Hepatocyte (in vitro differentiated cells): ENCODE measurements around the gene SERP2. TPM values are rescaled to one million over a fixed set of nuclear protein-coding genes. Genes with fewer than 3 reads are reported as not detected.

Experiments
- DNase-seq: peaks from one replicate; pipeline ENCODE4 v3.0.0-alpha.2; 2016; ENCODE audit warnings: low spot score
- H2AFZ ChIP-seq: fragments of 200-600 bp; sonication (generic); 2 replicates; pipeline ENCODE4 v1.6.0; 2016; ENCODE audit warnings: antibody characterized with exemption, mild to moderate bottlenecking
- H3K27ac ChIP-seq: fragments of 200-600 bp; sonication (generic); 2 replicates; pipeline ENCODE4 v1.5.1; 2016; ENCODE audit warnings: mild to moderate bottlenecking
- H3K27me3 ChIP-seq: fragments of 200-600 bp; sonication (generic); 2 replicates; pipeline ENCODE4 v1.6.1; 2016
- H3K36me3 ChIP-seq: fragments of 200-600 bp; sonication (generic); replicated peaks from 2 replicates; pipeline ENCODE4 v1.5.1; 2016; ENCODE audit warnings: low read depth; ENCODE audit not compliant: insufficient read depth
- H3K4me1 ChIP-seq: fragments of 200-600 bp; sonication (generic); 2 replicates; pipeline ENCODE4 v1.5.1; 2016; ENCODE audit warnings: mild to moderate bottlenecking, moderate library complexity; ENCODE audit not compliant: insufficient read depth
- H3K4me2 ChIP-seq: fragments of 200-600 bp; sonication (generic); 2 replicates; pipeline ENCODE4 v1.6.0; 2016
- H3K4me3 ChIP-seq: fragments of 200-600 bp; sonication (generic); 2 replicates; pipeline ENCODE4 v1.5.1; 2016; ENCODE audit warnings: mild to moderate bottlenecking
- H3K79me2 ChIP-seq: fragments of 200-600 bp; sonication (generic); 2 replicates; pipeline ENCODE4 v1.6.0; 2017; ENCODE audit warnings: mild to moderate bottlenecking
- H3K9me2 ChIP-seq: fragments of 200-600 bp; sonication (generic); replicated peaks from 2 replicates; pipeline ENCODE4 v1.6.0; 2017; ENCODE audit warnings: mild to moderate bottlenecking; ENCODE audit not compliant: insufficient read depth
- H3K9me3 ChIP-seq: fragments of 200-600 bp; sonication (generic); 2 replicates; pipeline ENCODE4 v1.5.1; 2016; ENCODE audit warnings: low read depth, mild to moderate bottlenecking
- H4K20me1 ChIP-seq: fragments of 200-600 bp; sonication (generic); 2 replicates; pipeline ENCODE4 v1.6.0; 2016; ENCODE audit warnings: mild to moderate bottlenecking; ENCODE audit not compliant: insufficient read depth, poor library complexity, severe bottlenecking
- CTCF ChIP-seq: fragments of 200-600 bp; sonication (generic); IDR thresholded peaks from 2 replicates; pipeline ENCODE4 v1.5.1; 2016; ENCODE audit warnings: antibody characterized with exemption, mild to moderate bottlenecking; ENCODE audit not compliant: poor library complexity
- EZH2 ChIP-seq: fragments of 200-600 bp; sonication (generic); IDR thresholded peaks from 2 replicates; pipeline ENCODE4 v1.6.1; 2016; ENCODE audit warnings: antibody characterized with exemption, mild to moderate bottlenecking, borderline replicate concordance
- EZH2phosphoT487 ChIP-seq: fragments of 200-600 bp; sonication (generic); IDR thresholded peaks from one replicate; pipeline ENCODE4 v1.6.1; 2018; ENCODE audit warnings: antibody characterized with exemption, mild to moderate bottlenecking, low read depth, moderate library complexity; ENCODE audit not compliant: unreplicated experiment, severe bottlenecking
- WGBS: methylation state at CpG from one replicate; pipeline ENCODE4 v1.1.6; 2016; ENCODE audit warnings: low lambda C conversion rate; ENCODE audit errors: missing lambda C conversion rate; 5-methylcytosine and 5-hydroxymethylcytosine counted together
- polyA plus RNA-seq: library from polyadenylated mRNA; unstranded; fragments of >200 nt; fragmentation: Nextera tagmentation; extraction: Ambion mirVana; gene quantifications from 2 replicates; pipeline ENCODE4 v1.2.1, GENCODE V29; 2016
- total RNA-seq: library from RNA; depleted of rRNA; stranded (reverse); fragments of >200 nt; gene quantifications from 2 replicates; pipeline ENCODE4 v1.2.3, GENCODE V29; 2014

Gene SERP2
- total and polyA plus RNA-seq, 2 experiments from 2014 or later: 1.8 to 7.7 TPM

DNA sequence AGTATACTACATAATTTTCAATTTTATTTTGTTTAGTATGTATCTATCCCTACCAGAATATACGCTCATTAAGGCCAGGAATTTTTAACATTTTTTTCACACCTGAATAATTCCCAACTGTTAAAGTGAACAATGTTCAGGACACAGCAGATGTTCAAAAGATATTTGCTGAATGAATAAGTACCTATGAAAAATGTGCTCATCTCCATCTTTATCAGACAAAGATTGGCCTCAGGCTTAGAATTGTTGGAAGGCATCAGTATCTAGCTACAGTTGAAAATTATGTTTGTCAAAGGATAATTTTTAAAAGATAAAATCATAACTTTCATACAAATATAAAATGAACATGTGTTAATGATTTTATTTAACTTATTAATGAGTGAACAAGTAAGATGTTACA, 30.9 kb upstream of the SERP2 start:
- no peak overlapping the region for H3K4me3 ChIP-seq
- H3K9me2 ChIP-seq: no peaks in the 10 kb centered on the region
- no peaks in the 10 kb centered on the region for H3K4me1 ChIP-seq
- H2AFZ ChIP-seq: no peak overlapping the region
- no peaks in the 10 kb centered on the region for H3K36me3 ChIP-seq
- H3K9me3 ChIP-seq: no peaks in the 10 kb centered on the region
- no peak for DNase-seq
- H4K20me1 ChIP-seq: no peaks in the 10 kb centered on the region
- no peak overlapping the region for H3K27ac ChIP-seq
- H3K79me2 ChIP-seq: no peaks in the 10 kb centered on the region
- TF ChIP-seq EZH2phosphoT487 (no peak), EZH2 (no peak), CTCF (no peak)
- WGBS: 96% methylated on average over 1 of the region's 1 CpG
- H3K27me3 ChIP-seq: no peaks in the 10 kb centered on the region
- no peak overlapping the region for H3K4me2 ChIP-seq

- Histone ChIP-seq H3K9me2 (no peaks in the 10 kb centered on the region), H2AFZ (no peak overlapping the region), H3K79me2 (no peaks in the 10 kb centered on the region), H3K36me3 (no peaks in the 10 kb centered on the region), H4K20me1 (no peaks in the 10 kb centered on the region), H3K4me3 (no peak overlapping the region), H3K9me3 (no peaks in the 10 kb centered on the region), H3K4me2 (no peak overlapping the region), H3K27ac (no peak overlapping the region), H3K4me1 (no peaks in the 10 kb centered on the region), H3K27me3 (no peaks in the 10 kb centered on the region)
- no peak for DNase-seq
- no peak for TF ChIP-seq CTCF
- TF ChIP-seq EZH2phosphoT487: no peak
- no peak for TF ChIP-seq EZH2
These were observed 27.1 kb upstream of the SERP2 start for GRCh38 chr13:44346534-44346933.

GRCh38 chr13:44347301-44347700, 26.3 kb upstream of the SERP2 start:
- Histone ChIP-seq H3K9me3 (no peaks in the 10 kb centered on the region), H3K27me3 (no peaks in the 10 kb centered on the region), H3K79me2 (no peaks in the 10 kb centered on the region), H3K4me1 (no peaks in the 10 kb centered on the region), H3K27ac (no peak overlapping the region), H4K20me1 (no peaks in the 10 kb centered on the region), H3K4me2 (no peak overlapping the region), H3K4me3 (no peak overlapping the region), H3K9me2 (no peaks in the 10 kb centered on the region), H3K36me3 (no peaks in the 10 kb centered on the region), H2AFZ (no peak overlapping the region)
- TF ChIP-seq EZH2phosphoT487 (no peak), EZH2 (no peak), CTCF (no peak)
- WGBS: 97% methylated on average over 2 of the region's 2 CpGs
- no peak for DNase-seq

GRCh38 chr13:44347949-44348348, 25.7 kb upstream of the SERP2 start:
- Histone ChIP-seq H3K27me3 (no peaks in the 10 kb centered on the region), H3K27ac (no peak overlapping the region), H3K79me2 (no peaks in the 10 kb centered on the region), H3K9me3 (no peaks in the 10 kb centered on the region), H2AFZ (no peak overlapping the region), H3K36me3 (no peaks in the 10 kb centered on the region), H3K4me2 (no peak overlapping the region), H4K20me1 (no peaks in the 10 kb centered on the region), H3K4me1 (no peaks in the 10 kb centered on the region), H3K9me2 (no peaks in the 10 kb centered on the region), H3K4me3 (no peak overlapping the region)
- WGBS: 36% methylated on average over 3 of the region's 3 CpGs
- no peak for DNase-seq
- TF ChIP-seq CTCF: no peak
- no peak for TF ChIP-seq EZH2phosphoT487
- TF ChIP-seq EZH2: no peak
